ENCODE results near the gene SLK.

GRCh38 chr10:104038537-104038936, 71.6 kb downstream of the SLK start:
- TF ChIP-seq CTCF (IDR thresholded peaks at IDR 0.05 in 2 of 3, conservative IDR thresholded peaks at IDR 0.05 in 1 of 3; ENCODE audit: control insufficient read depth in 2 of 3, extremely low read depth in 1 of 3, insufficient read depth in 1 of 3, low read depth in 3 of 3, low read length in 3 of 3), result no peak
- TF ChIP-seq E4F1 (IDR thresholded peaks at IDR 0.05; ENCODE audit: borderline replicate concordance, partially characterized antibody), result no peak
- no peak for TF ChIP-seq POLR2A (IDR thresholded peaks at IDR 0.05; ENCODE audit: low read depth, low read length)
- no peak for TF ChIP-seq EZH2 (IDR thresholded peaks at IDR 0.05; ENCODE audit: borderline replicate concordance, control insufficient read depth, low read depth, low read length)
- no peak for TF ChIP-seq BHLHE40 (IDR thresholded peaks at IDR 0.05; ENCODE audit: borderline replicate concordance in 1 of 2, low read depth in 2 of 2, low read length in 1 of 2)
- TF ChIP-seq, protein P1, sequence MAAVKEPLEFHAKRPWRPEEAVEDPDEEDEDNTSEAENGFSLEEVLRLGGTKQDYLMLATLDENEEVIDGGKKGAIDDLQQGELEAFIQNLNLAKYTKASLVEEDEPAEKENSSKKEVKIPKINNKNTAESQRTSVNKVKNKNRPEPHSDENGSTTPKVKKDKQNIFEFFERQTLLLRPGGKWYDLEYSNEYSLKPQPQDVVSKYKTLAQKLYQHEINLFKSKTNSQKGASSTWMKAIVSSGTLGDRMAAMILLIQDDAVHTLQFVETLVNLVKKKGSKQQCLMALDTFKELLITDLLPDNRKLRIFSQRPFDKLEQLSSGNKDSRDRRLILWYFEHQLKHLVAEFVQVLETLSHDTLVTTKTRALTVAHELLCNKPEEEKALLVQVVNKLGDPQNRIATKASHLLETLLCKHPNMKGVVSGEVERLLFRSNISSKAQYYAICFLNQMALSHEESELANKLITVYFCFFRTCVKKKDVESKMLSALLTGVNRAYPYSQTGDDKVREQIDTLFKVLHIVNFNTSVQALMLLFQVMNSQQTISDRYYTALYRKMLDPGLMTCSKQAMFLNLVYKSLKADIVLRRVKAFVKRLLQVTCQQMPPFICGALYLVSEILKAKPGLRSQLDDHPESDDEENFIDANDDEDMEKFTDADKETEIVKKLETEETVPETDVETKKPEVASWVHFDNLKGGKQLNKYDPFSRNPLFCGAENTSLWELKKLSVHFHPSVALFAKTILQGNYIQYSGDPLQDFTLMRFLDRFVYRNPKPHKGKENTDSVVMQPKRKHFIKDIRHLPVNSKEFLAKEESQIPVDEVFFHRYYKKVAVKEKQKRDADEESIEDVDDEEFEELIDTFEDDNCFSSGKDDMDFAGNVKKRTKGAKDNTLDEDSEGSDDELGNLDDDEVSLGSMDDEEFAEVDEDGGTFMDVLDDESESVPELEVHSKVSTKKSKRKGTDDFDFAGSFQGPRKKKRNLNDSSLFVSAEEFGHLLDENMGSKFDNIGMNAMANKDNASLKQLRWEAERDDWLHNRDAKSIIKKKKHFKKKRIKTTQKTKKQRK (IDR thresholded peaks at IDR 0.05; ENCODE audit: low read depth, low read length), result no peak
- TF ChIP-seq CEBPB (IDR thresholded peaks at IDR 0.05; ENCODE audit: borderline replicate concordance in 1 of 2, low read depth in 2 of 2, low read length in 2 of 2), result no peak
- TF ChIP-seq JUND (IDR thresholded peaks at IDR 0.05; ENCODE audit: low read depth, low read length), result no peak

Measured in GM12878 (cell line).